ENCODE data around the gene IL36B.

The IL36B gene

DNA sequence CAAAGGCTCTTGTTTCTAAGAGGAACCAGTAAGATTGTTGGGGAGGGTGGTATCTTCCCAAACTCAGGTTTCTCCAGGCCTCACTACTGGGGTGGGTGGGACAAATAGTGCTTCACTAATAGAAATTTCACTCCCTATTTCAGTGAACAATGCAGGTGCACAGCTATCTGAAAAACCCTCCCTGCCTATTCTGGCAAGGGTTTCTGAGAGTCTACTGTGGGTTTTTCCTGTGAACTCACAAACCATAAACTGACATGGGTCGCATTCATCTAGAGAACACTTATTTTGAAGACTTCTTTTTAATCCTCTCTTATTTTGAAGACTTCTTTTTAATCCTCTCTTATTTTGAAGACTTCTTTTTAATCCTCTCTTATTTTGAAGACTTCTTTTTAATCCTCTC, 43.0 kb downstream of the IL36B start:
- DNase-seq (ENCODE audit: low spot score): no peak

DNA sequence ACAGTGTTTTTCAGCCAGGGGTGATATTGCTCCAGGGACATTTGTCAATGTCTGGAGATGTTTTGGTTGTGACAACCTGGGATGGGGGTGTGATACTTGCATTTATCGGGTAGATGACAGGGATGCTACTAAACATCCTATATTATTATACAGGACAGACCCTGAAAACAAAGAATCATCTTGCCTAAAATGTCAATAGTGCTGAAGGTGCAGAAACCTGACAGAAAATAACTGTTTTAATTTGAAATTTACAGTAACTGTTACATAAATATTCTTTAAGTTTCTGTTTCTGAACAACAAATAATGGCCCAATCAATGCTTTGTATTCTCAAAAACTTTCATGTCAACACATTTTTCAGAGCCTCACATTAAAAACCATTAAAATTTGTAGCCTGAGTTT, 45.4 kb downstream of the IL36B start:
- DNase-seq (ENCODE audit: low spot score): no peak

DNA sequence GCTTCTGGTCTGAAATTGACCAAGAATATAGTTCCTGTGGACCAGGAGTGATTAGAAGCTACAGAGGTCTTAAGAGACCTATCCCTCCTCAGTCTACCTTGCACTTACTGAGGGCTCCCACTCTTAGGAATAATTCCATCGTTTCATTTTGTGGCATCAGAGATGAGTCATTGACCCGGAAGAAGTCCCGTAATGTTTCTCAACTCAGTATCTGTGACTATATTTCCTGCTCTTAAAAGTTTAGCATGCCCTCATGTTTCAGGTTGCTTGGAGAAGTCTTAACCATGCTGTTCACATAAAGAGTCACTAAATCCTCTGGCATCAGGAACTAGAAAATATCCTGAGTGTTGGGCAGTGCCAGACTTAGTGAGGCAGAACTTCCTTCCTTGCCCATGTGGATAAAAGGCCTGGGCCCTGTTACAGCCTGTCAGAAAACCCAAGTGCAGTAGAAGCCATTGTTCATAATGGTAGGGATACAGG, 47.6 kb downstream of the IL36B start, which contains the start of gene IL36A:
TSS of gene IL36A (plus strand) at position 430 of the 480 bp plus-strand sequence. CDS start 413 bp downstream, outside the sequence.
- DNase-seq (ENCODE audit: low spot score): no peak

DNA sequence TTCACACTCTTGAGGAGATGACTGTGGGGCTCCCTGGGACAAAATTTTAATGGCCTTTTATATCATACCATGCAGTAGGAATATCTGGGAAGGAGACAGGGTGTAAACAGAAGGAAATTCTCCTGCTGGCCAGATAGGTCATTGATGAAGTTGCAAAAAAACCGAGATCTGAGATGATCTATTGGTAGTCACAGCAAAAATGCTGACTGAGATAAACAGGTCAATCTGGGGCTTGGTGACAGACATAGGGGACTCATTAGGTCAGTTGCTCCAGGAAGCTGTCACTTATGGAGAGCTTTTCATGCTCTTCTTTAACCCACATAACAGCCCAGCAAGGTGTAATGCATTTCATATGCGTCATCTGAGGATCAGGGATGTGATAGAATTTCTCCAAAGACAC, 50.0 kb downstream of the IL36B start:
- DNase-seq (ENCODE audit: low spot score): no peak

DNA sequence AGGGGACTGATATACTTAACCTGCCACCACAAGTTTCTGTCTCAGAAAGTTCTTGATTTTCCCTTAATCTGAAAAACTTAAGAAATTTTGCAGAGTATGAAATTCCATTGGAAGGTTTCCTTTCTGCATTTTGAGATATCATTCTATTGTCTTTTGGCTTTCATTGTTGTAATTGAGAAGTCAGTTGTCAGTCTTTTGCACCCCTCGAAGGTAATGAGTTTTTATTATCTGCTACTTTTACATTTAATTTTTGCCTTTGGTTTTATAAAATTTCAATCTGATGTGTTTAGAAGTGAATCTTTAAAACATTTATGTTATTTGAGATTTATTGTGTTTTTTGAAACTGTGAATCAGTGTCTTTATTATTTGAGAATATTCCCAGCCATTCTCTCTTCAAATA, 52.2 kb downstream of the IL36B start:
- no peak for DNase-seq (ENCODE audit: low spot score)

DNA sequence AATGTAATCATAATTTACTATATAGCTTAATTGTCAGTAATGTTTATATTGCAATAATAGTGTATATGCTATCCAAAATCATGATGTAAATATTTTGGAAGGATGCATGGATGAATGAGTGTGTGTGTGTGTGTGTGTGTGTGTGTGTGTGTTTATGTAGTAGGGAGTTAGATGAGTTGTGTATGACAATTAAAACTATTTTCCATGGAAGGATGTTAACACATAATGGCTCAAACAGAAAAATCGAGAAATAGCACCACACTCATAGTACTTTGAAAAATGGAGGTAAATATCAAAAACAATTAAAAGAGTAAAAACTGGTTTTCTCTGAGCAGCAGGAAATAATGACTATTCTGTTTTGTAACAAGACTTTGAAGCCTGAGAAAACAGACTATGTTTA, 55.5 kb downstream of the IL36B start:
- DNase-seq (ENCODE audit: low spot score): no peak

DNA sequence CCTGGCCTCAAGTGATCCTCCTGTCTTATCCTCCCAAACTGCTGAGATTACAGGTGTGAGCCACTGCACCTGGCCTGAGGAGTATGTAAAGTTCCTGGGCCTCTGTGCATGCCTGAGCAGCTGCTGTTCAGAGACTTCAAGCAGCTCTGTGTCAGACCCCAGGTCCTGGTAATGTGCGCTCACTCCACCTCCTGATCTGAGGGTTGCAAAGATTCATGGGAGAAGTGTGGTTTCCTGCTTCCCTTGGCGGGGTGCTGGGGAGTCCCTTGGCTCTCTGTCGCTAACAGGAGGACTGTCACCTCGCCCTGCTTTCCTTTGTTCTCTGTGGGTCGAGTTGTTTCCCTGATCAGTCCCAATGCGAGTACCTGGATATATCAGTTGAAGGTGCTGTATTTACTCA, 56.0 kb downstream of the IL36B start:
- DNase-seq (ENCODE audit: low spot score): no peak

DNA sequence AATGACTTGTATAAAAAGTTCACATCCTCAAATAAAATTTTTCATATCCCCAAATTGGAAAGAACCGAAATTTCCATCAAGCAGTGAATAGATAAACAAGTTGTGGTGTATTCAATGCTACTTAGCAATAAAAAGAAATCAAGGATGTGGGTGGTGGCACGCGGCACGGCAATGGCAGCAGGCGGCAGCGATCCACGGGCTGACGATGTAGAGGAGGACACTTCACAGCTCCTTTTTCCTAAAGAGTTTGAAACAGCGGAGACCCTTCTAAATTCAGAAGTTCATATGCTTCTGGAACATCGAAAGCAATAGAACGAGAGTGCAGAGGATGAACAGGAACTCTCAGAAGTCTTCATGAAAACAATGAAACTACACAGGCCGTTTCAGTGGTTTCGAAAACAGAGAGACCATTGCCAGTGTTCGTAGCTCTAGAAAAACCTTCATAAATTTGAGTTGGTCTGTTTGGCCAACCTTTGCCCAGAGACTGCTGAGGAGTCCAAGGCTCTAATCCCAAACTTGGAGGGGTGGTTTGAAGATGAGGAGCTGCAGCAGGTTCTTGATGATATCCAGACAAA, 57.2 kb downstream of the IL36B start:
- no peak for DNase-seq (ENCODE audit: low spot score)

DNA sequence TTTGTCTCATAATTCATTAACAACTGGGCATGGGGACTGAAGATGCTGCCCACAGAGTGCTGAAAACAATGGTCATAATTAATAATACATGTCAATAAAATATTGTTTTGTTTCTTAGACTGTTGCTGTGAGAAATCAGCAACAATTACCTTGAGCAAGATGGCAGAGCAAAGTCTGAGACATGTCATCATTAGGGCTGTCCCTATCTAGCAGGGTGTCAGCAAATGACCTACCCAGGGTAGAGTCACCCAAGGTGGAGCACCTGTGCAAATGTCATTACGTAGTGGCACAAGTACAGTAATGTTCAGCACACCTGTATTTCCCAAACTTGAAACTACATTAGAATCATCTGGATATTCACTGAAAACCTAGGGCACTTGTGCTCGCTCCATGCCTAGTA, 58.0 kb downstream of the IL36B start:
- DNase-seq (ENCODE audit: low spot score): no peak

DNA sequence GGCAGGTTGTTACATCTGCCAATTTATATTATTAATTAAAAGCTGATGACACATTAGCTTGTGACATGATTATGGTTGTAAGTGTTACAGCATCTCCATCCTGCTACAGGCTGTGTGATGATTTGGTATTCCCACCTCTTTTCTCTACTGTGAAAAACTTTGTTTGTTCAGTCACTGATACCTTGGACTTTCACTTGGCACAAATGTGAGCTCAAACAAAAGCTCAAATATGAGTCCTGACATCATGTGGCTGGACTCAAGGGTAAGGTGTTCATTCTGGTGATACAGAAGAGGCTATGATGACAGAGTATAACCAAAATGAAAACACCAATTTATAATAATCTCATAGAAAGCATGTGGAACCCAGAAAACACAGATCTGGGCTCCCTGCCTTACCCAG, 58.8 kb downstream of the IL36B start:
- DNase-seq (ENCODE audit: low spot score): no peak

DNA sequence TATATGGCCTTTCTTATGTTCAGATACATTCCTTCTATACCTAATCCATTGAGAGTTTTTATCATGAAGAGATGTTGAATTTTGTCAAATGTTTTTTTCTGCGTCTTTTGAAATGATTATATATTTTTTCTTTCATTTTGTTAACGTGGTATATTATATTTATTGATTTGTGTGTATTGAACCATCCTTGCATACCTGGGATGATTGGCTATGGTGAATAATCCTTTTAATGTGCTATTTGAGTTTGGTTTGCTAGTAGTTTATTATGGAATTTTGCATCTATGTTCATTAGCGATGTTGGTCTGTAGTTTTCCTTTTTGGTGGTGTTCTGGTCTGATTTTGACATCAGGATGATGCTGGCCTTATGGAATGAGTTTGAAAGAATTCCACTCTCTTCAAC, 63.1 kb downstream of the IL36B start:
- DNase-seq (ENCODE audit: low spot score): no peak

DNA sequence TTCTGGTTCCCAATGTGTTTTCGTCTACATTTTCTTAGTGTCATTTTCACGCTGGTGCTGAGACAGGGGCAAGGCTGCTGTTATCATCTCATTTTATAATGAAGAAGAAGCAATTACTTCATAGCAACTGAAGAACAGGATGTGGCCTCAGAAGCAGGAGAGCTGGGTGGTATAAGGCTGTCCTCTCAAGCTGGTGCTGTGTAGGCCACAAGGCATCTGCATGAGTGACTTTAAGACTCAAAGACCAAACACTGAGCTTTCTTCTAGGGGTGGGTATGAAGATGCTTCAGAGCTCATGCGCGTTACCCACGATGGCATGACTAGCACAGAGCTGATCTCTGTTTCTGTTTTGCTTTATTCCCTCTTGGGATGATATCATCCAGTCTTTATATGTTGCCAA, 67.6 kb downstream of the IL36B start:
- no peak for DNase-seq (ENCODE audit: low spot score)

DNA sequence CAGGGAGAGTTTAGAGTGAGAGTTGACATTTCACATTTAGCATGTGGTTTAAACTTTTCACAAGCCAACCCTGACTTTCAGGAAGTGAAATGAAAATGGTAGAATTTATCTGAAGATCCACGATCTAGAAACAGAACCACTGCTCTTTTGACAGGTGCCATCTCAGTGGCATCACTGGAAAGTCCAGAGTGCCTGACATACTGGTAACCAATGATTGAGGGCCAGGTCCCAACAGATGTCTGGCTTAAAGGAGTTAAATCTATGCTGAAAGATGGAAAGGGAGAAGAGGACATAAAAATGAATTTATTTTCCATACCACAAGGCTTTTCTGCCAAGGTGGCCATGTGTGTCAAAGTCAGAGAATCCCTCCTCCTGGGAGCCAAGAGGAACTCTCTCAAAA, 72.1 kb downstream of the IL36B start:
- no peak for DNase-seq (ENCODE audit: low spot score)

DNA sequence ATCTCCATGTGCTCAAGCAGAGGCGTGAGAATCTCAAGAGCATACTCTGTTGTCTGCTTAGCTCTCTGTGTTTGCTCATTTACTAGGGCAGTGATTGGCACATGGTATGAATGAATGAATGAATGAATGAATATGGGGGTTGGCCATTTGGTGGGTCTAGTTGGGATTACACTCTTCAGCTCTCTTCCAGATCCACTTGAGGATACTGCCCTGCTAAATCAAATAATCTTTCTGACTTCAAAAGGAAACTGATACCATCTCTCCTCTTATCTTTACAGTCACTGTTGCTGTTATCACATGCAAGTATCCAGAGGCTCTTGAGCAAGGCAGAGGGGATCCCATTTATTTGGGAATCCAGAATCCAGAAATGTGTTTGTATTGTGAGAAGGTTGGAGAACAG, 72.9 kb downstream of the IL36B start:
- DNase-seq (ENCODE audit: low spot score): no peak

DNA sequence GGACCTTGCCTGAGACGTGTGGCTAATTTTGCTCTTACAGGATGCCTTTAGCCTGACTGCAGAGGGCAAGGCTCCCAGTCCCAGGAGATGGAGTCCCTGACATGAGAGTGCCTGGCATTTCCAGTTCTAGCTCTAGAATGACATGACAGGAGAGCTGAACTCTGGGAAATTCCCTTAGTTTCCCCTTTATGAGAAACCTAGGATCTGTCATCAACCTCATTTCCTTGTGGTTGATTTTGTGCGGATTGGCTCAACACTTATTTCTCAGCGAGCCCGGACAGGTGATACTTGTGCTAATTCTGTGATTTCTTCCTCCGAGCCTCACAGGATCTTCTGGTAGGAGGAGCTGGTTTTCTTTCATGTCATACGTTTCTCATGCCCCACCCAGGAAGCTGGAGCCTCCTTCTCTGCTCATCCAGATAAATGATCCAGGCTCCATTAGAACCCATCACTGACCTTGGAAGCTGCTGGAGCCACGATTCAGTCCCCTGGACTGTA, 75.1 kb downstream of the IL36B start, which contains the start of gene IL36G:
TSS of gene IL36G (plus strand) at position 448 of the 498 bp plus-strand sequence. CDS start 633 bp downstream, outside the sequence.
- no peak for DNase-seq (ENCODE audit: low spot score)

Data from HuH-7.5 (cell line).